ENCODE results near the gene TMEM212. TPM values are rescaled to one million over a fixed set of nuclear protein-coding genes. Genes with fewer than 3 reads are reported as not detected.

The TMEM212 gene
- total RNA-seq, 2 experiments from 2014 or later = not detected

DNA sequence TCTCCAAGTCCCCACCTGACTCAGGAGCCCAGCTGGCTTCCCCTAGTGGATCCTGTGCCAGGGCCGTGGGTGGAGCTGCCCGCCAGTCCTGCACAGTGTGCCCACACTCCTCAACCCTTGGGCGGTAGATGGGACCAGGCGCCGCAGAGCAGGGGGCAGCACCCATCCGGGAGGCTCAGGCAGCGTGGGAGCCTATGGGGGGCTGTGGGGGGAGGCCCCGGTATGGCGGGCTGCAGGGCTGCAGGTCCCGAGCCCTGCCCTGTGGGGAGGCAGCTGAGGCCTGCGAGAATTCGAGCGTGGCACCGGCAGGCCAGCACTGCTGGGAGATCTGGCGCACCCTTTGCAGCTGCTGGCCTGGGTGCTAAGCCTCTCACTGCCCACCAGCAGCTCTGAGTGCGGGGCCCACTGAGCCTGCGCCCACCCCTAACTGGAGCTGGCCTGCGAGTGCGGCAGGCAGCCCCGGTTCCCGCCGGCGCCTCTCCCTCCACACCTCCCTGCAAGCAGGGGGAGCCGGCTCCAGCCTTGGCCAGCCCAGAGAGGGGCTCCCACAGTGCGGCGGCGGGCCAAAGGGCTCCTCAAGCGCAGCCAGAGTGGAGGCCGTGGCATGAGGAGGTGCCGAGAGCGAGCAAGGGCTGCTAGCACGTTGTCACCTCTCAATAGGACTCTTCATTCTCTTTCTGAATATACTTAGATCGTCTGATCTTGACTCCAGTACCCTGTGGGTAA is 64.0 kb downstream of the TMEM212 start:
- ATAC-seq = no peak
- H3K36me3 Mint-ChIP-seq (ENCODE audit: low read depth) = no peaks in the 10 kb centered on the region
- ChIA-PET CTCF (no interaction called here), POLR2A (no interaction called here)
- no peak overlapping the region for H3K27ac Mint-ChIP-seq
- H3K4me3 Mint-ChIP-seq = no peak overlapping the region
- DNase-seq = no peak
- H3K9me3 Mint-ChIP-seq (ENCODE audit: insufficient read depth) = no peaks in the 10 kb centered on the region
- H3K27me3 Mint-ChIP-seq (ENCODE audit: low read depth) = no peaks in the 10 kb centered on the region
- H3K4me1 Mint-ChIP-seq (ENCODE audit: low read depth) = no peaks in the 10 kb centered on the region

GRCh38 chr3:171907761-171908160 is 64.6 kb downstream of the TMEM212 start:
- H3K4me1 Mint-ChIP-seq (ENCODE audit: low read depth) = no peaks in the 10 kb centered on the region
- DNase-seq (no peak), ATAC-seq (no peak)
- ChIA-PET CTCF (no interaction called here), POLR2A (no interaction called here)
- H3K27ac Mint-ChIP-seq = no peak overlapping the region
- no peaks in the 10 kb centered on the region for H3K9me3 Mint-ChIP-seq (ENCODE audit: insufficient read depth)
- H3K4me3 Mint-ChIP-seq = no peak overlapping the region
- no peaks in the 10 kb centered on the region for H3K27me3 Mint-ChIP-seq (ENCODE audit: low read depth)
- no peaks in the 10 kb centered on the region for H3K36me3 Mint-ChIP-seq (ENCODE audit: low read depth)

GRCh38 chr3:171908731-171909130 is 65.6 kb downstream of the TMEM212 start:
- ATAC-seq = no peak
- H3K36me3 Mint-ChIP-seq (ENCODE audit: low read depth) = no peaks in the 10 kb centered on the region
- no peak overlapping the region for H3K4me3 Mint-ChIP-seq
- no peak for DNase-seq
- no peaks in the 10 kb centered on the region for H3K9me3 Mint-ChIP-seq (ENCODE audit: insufficient read depth)
- H3K4me1 Mint-ChIP-seq (ENCODE audit: low read depth) = no peaks in the 10 kb centered on the region
- POLR2A ChIA-PET = no interaction called here
- H3K27ac Mint-ChIP-seq = no peak overlapping the region
- CTCF ChIA-PET = no interaction called here
- H3K27me3 Mint-ChIP-seq (ENCODE audit: low read depth) = no peaks in the 10 kb centered on the region

Other genes with a start within 250 kb of the TMEM212 start
- gene PLD1, start 32.9 kb upstream of the TMEM212 start, total RNA-seq = 1 to 10 TPM in 1 of 2 experiments, under 1 TPM in 1; 0.29 to 1.1 TPM
- gene FNDC3B, start 196.2 kb downstream of the TMEM212 start, total RNA-seq = 10 to 100 TPM; 11.5 to 12.3 TPM